K562 (cell line): Measurements from ENCODE around the gene C1orf122. TPM values are rescaled to one million over a fixed set of nuclear protein-coding genes. Genes with fewer than 3 reads are reported as not detected.

Experiments
- KLF1 ChIP-seq: fragments of 450-650 bp; IDR thresholded peaks from 2 replicates; pipeline ENCODE4 v1.6.1; 2016; ENCODE audit warnings: missing genetic modification characterization, missing compliant biosample characterization
- POLR2G ChIP-seq: fragments of 200-400 bp; formaldehyde crosslinking; IDR thresholded peaks from 2 replicates; pipeline ENCODE4 v1.6.1; 2017; ENCODE audit warnings: low read depth, mild to moderate bottlenecking, antibody characterized with exemption, low read length, moderate library complexity
- SMAD4 ChIP-seq: fragments of 250-450 bp; sonication (Bioruptor Pico); conservative IDR thresholded peaks from 2 replicates; pipeline ENCODE4 v1.8.0; 2021; ENCODE audit warnings: inconsistent platforms, mild to moderate bottlenecking, moderate library complexity
- ZBTB1 ChIP-seq: sonication (generic); formaldehyde crosslinking; IDR thresholded peaks from 2 replicates; pipeline ENCODE4 v1.8.1; 2023; ENCODE audit warnings: missing genetic modification reagents, low read depth, mild to moderate bottlenecking, borderline replicate concordance
- polyA plus RNA-seq, 8 experiments: library from polyadenylated mRNA; depleted of rRNA in 4 of 8; stranded (reverse) in 5 of 8; unstranded in 3 of 8; fragments of >200 nt; fragmentation: Nextera tagmentation in 2 of 8; fragmentation: Illumina TruSeq in 1 of 8; extraction: Ambion mirVana in 2 of 8; extraction: Trizol in 1 of 8; gene quantifications; 2 replicates each; pipeline versions ENCODE4 v1.2.1 to v1.2.3, GENCODE V29; 2011 to 2014; ENCODE audit warnings: inconsistent platforms in 1 of 8, missing spikeins in 1 of 8
- total RNA-seq, 7 experiments: library from RNA; depleted of rRNA in 6 of 7; stranded (reverse); fragments of >200 nt in 6 of 7; fragmentation: Illumina TruSeq in 2 of 7; extraction: Trizol in 2 of 7; gene quantifications; 2 replicates each; pipeline versions ENCODE4 v1.2.1 to v1.2.3, GENCODE V29; 2011 to 2021; ENCODE audit warnings: low replicate concordance in 1 of 7
- TF ChIP-seq, protein P1 (sequence below), 3 experiments: fragments of 200-800 bp in 1 of 3; sonication (Bioruptor generic) in 1 of 3; sonication (generic) in 1 of 3; formaldehyde crosslinking in 1 of 3; IDR thresholded peaks; 2 replicates each; pipeline versions ENCODE4 v1.6.1 to v1.8.0; 2016 to 2022; ENCODE audit warnings: mild to moderate bottlenecking in 2 of 3, missing compliant biosample characterization in 2 of 3, missing genetic modification characterization in 2 of 3, missing genetic modification reagents in 1 of 3
- TF ChIP-seq, protein P2 (sequence below): fragments of 450-650 bp; IDR thresholded peaks from 2 replicates; pipeline ENCODE4 v1.6.1; 2018; ENCODE audit not compliant: partially characterized antibody

Gene C1orf122
- total and polyA plus RNA-seq, 9 of the 15 experiments (the other 6 are each of a cell fraction or from before 2014, with no cell fraction given): 3.6 to 70.9 (median 17.3) TPM

- TF ChIP-seq, protein P1, sequence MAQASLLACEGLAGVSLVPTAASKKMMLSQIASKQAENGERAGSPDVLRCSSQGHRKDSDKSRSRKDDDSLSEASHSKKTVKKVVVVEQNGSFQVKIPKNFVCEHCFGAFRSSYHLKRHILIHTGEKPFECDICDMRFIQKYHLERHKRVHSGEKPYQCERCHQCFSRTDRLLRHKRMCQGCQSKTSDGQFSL (CRISPR knock-in tag; IDR thresholded peaks at IDR 0.05): peak; percentile 59
- TF ChIP-seq, protein P1 (tag; IDR thresholded peaks at IDR 0.05): no peak
- TF ChIP-seq, protein P2, sequence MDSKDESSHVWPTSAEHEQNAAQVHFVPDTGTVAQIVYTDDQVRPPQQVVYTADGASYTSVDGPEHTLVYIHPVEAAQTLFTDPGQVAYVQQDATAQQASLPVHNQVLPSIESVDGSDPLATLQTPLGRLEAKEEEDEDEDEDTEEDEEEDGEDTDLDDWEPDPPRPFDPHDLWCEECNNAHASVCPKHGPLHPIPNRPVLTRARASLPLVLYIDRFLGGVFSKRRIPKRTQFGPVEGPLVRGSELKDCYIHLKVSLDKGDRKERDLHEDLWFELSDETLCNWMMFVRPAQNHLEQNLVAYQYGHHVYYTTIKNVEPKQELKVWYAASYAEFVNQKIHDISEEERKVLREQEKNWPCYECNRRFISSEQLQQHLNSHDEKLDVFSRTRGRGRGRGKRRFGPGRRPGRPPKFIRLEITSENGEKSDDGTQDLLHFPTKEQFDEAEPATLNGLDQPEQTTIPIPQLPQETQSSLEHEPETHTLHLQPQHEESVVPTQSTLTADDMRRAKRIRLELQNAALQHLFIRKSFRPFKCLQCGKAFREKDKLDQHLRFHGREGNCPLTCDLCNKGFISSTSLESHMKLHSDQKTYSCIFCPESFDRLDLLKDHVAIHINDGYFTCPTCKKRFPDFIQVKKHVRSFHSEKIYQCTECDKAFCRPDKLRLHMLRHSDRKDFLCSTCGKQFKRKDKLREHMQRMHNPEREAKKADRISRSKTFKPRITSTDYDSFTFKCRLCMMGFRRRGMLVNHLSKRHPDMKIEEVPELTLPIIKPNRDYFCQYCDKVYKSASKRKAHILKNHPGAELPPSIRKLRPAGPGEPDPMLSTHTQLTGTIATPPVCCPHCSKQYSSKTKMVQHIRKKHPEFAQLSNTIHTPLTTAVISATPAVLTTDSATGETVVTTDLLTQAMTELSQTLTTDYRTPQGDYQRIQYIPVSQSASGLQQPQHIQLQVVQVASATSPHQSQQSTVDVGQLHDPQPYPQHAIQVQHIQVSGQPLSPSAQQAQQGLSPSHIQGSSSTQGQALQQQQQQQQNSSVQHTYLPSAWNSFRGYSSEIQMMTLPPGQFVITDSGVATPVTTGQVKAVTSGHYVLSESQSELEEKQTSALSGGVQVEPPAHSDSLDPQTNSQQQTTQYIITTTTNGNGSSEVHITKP: peak; percentile 97
- TF ChIP-seq SMAD4 (CRISPR knock-in tag) (peak; percentile 54; the same call in 1 of the 2 replicates), KLF1 (tag) (no peak), POLR2G (peak; percentile 56), ZBTB1 (CRISPR knock-in tag) (0 out of 2 replicates have a peak, but pooled peaks have one; percentile 25)
These were observed 13.7 kb upstream of the C1orf122 start, which contains the start of gene MANEAL (continued) for GRCh38 chr1:37793773-37794371.
